ENCODE measurements around the gene FGF4.

Gene FGF4

GRCh38 chr11:69799582-69799981 is 24.4 kb upstream of the FGF4 start:
- TF ChIP-seq CTCF (IDR thresholded peaks at IDR 0.05): no peak
- Histone ChIP-seq H3K27me3 (peaks cover 0 to 30% of the 10 kb centered on the region in 2 donors), H3K36me3 (no peaks in the 10 kb centered on the region), H3K4me1 (no peaks in the 10 kb centered on the region), H3K4me3 (no peak overlapping the region), H3K27ac (no peak overlapping the region), H3K9me3 (no peaks in the 10 kb centered on the region)
- intact Hi-C loops (cut with DNase I; ENCODE audit: low total_unique reads): no loop called here
- no peak for DNase-seq

GRCh38 chr11:69799097-69799496 is 24.0 kb upstream of the FGF4 start:
- no peaks in the 10 kb centered on the region for H3K4me1 ChIP-seq
- H3K36me3 ChIP-seq: no peaks in the 10 kb centered on the region
- DNase-seq: no peak
- no peak for TF ChIP-seq CTCF (IDR thresholded peaks at IDR 0.05)
- H3K9me3 ChIP-seq: no peaks in the 10 kb centered on the region
- intact Hi-C loops (cut with DNase I; ENCODE audit: low total_unique reads): no loop called here
- H3K4me3 ChIP-seq: no peak overlapping the region
- H3K27me3 ChIP-seq: peaks cover 0 to 30% of the 10 kb centered on the region in 2 donors
- no peak overlapping the region for H3K27ac ChIP-seq

- Histone ChIP-seq H3K27ac (no peak overlapping the region), H3K9me3 (no peaks in the 10 kb centered on the region), H3K4me1 (no peaks in the 10 kb centered on the region), H3K27me3 (peaks cover 0 to 30% of the 10 kb centered on the region in 2 donors), H3K36me3 (no peaks in the 10 kb centered on the region), H3K4me3 (no peak overlapping the region)
- DNase-seq: no peak
- TF ChIP-seq CTCF (IDR thresholded peaks at IDR 0.05): no peak
- intact Hi-C loops (cut with DNase I; ENCODE audit: low total_unique reads): no loop called here
These were observed 22.8 kb upstream of the FGF4 start for GRCh38 chr11:69797737-69798528.

- no peaks in the 10 kb centered on the region for H3K4me1 ChIP-seq
- no peak overlapping the region for H3K27ac ChIP-seq
- intact Hi-C loops (cut with DNase I; ENCODE audit: low total_unique reads): no loop called here
- H3K27me3 ChIP-seq: peaks cover 0 to 30% of the 10 kb centered on the region in 2 donors
- no peaks in the 10 kb centered on the region for H3K9me3 ChIP-seq
- H3K4me3 ChIP-seq: no peak overlapping the region
- no peaks in the 10 kb centered on the region for H3K36me3 ChIP-seq
- no peak for TF ChIP-seq CTCF (IDR thresholded peaks at IDR 0.05)
- no peak for DNase-seq
These were observed 22.0 kb upstream of the FGF4 start for GRCh38 chr11:69797156-69797555.

- no peak for TF ChIP-seq CTCF (IDR thresholded peaks at IDR 0.05)
- Histone ChIP-seq H3K9me3 (no peaks in the 10 kb centered on the region), H3K4me3 (no peak overlapping the region), H3K27ac (no peak overlapping the region), H3K4me1 (no peaks in the 10 kb centered on the region), H3K36me3 (no peaks in the 10 kb centered on the region), H3K27me3 (peaks cover 0 to 22% of the 10 kb centered on the region in 2 donors)
- no peak for DNase-seq
- intact Hi-C loops (cut with DNase I; ENCODE audit: low total_unique reads): no loop called here
These were observed 20.9 kb upstream of the FGF4 start for GRCh38 chr11:69796063-69796462.
